ENCODE measurements around the gene FOXD4L5. TPM values are rescaled to one million over a fixed set of nuclear protein-coding genes. Genes with fewer than 3 reads are reported as not detected.
"Not testable (repeated sequence)": the region's sequence is repeated elsewhere in the genome, so short reads cannot be mapped to it uniquely, and the experiment has no call there.

The FOXD4L5 gene
- not detected for total RNA-seq

DNA sequence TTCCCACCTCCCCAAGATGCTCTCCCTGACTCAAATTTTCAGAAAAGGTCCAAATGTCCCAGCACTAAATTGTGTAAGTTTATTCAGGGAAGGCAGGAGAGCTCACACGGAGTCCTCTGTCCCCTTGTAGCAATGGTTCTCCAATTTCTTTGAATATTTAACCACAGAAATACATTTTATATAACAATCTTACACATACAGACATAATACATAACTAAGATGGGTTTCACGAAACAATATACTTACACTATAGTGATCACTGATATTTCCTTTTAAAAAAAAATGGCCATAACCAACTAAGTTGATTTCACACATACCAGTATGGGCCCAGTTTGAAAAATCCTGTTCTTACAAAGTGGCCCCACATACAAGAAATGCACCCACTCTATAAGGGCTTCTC, at the start of gene FOXD4L5:
Gene FOXD4L5, minus strand, starts transcription at position 101 of the 400 bp plus-strand sequence. CDS start 832 bp downstream, outside the sequence.
- H3K9me3 ChIP-seq; H3K4me3 ChIP-seq; H3K27ac ChIP-seq (replicated peaks in 1 of 4); DNase-seq (ENCODE audit: extremely low spot score); H3K4me1 ChIP-seq; H3K36me3 ChIP-seq; intact Hi-C loops (cut with DNase I); H3K27me3 ChIP-seq: not testable (repeated sequence)
- 80% methylated on average over 1 of the region's 2 CpGs for WGBS

DNA sequence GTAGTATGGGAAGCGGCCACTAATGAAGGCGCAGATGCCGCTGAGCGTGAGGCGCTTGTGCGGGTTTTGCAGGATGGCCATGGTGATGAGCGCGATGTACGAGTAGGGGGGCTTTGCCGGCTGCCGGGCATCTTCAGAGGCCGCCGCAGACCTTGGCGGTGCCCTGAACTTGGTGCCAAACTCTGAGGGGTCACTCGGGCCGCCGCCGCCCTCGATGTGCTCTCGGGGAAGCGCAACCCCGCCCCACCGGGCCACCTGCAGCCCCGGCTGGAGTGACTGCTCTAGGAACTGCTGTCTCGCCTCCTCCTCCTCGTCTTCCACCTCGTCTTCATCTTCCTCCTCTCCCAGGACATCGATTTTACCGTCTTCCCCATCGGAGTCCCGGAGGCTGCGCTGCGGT, 1.1 kb downstream of the FOXD4L5 start:
- intact Hi-C loops (cut with DNase I); H3K27me3 ChIP-seq; H3K9me3 ChIP-seq; H3K4me3 ChIP-seq; DNase-seq (ENCODE audit: extremely low spot score); H3K36me3 ChIP-seq; H3K27ac ChIP-seq (replicated peaks in 1 of 4); H3K4me1 ChIP-seq: not testable (repeated sequence)
- no CpG with 5 or more reads among the region's 33 CpGs for WGBS

DNA sequence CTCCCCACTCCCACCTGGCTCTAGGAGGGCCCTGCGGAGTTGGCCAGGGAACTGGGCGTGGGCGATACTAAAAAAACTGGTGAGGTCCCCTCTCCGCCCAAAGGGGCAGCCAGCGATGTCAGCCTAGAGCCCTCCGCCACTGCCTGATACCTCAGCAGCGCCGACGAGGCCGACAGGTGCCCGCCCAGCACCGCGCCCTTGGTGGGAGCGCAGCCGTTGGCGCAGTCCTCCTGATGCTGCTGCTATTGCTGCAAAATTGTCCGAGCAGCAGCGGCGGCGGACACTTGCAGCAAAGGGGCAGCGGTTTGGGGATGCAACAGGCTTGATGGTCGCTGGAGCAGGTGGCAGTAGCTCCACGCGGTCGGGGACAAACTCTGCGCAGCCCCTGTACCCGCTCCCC, 2.0 kb downstream of the FOXD4L5 start:
- H3K4me3 ChIP-seq; H3K27ac ChIP-seq (replicated peaks in 1 of 4); H3K27me3 ChIP-seq; DNase-seq (ENCODE audit: extremely low spot score); H3K36me3 ChIP-seq; H3K4me1 ChIP-seq; intact Hi-C loops (cut with DNase I); H3K9me3 ChIP-seq: not testable (repeated sequence)
- WGBS, result no CpG with 5 or more reads among the region's 27 CpGs

Small RNA genes lying within 50 kb of the gene (small RNA-seq; reads per million reads assigned to genes)
- 0 reads per million in 3 donors for gene IGKV1OR9-1

Measured in esophagus muscularis mucosa (tissue), 4 donors.